Mesendoderm (in vitro differentiated cells): ENCODE measurements around the gene CD47.
A peak's percentile ranks its signal among the peaks of the same experiment; 100 is the strongest.

Experiments
- DNase-seq: peaks from one replicate; pipeline ENCODE4 v3.0.0; 2013
- H2AK5ac ChIP-seq: 2 replicates; pipeline ENCODE4 v1.6.1; 2013; ENCODE audit warnings: low read length, inconsistent platforms
- H2BK120ac ChIP-seq: 2 replicates; pipeline ENCODE4 v1.6.1; 2013; ENCODE audit warnings: low read depth, mild to moderate bottlenecking, low read length, moderate library complexity, mixed read lengths
- H2BK15ac ChIP-seq: replicated peaks from 2 replicates; pipeline ENCODE4 v1.6.1; 2013; ENCODE audit warnings: low read depth, mild to moderate bottlenecking, moderate library complexity
- H2BK5ac ChIP-seq: 2 replicates; pipeline ENCODE4 v1.6.1; 2013; ENCODE audit warnings: low read length, inconsistent platforms
- H3K18ac ChIP-seq: 2 replicates; pipeline ENCODE4 v1.6.1; 2013; ENCODE audit warnings: mild to moderate bottlenecking, low read length, mixed read lengths
- H3K23ac ChIP-seq: one replicate; pipeline ENCODE4 v1.6.1; 2013; ENCODE audit warnings: low read length
- H3K27ac ChIP-seq: 2 replicates; pipeline ENCODE4 v1.5.1; 2013; ENCODE audit warnings: low read depth, mild to moderate bottlenecking, inconsistent platforms, low read length, moderate library complexity
- H3K27me3 ChIP-seq: 2 replicates; pipeline ENCODE4 v1.6.1; 2013; ENCODE audit warnings: low read length, control low read depth, mild to moderate bottlenecking, inconsistent platforms; ENCODE audit not compliant: insufficient read depth, poor library complexity
- H3K36me3 ChIP-seq: 2 replicates; pipeline ENCODE4 v1.6.1; 2013; ENCODE audit warnings: low read length, inconsistent platforms; ENCODE audit not compliant: control insufficient read depth, insufficient read depth
- H3K4ac ChIP-seq: one replicate; pipeline ENCODE4 v1.6.1; 2013; ENCODE audit warnings: low read depth, mild to moderate bottlenecking, low read length, moderate library complexity
- H3K4me1 ChIP-seq: 2 replicates; pipeline ENCODE4 v1.6.1; 2013; ENCODE audit warnings: low read depth, low read length, inconsistent platforms; ENCODE audit not compliant: control insufficient read depth
- H3K4me2 ChIP-seq: 2 replicates; pipeline ENCODE4 v1.6.1; 2013; ENCODE audit warnings: low read length
- H3K4me3 ChIP-seq: 2 replicates; pipeline ENCODE4 v1.5.1; 2013; ENCODE audit warnings: mild to moderate bottlenecking, low read length
- H3K56ac ChIP-seq: one replicate; pipeline ENCODE4 v1.6.1; 2013; ENCODE audit warnings: low read length
- H3K79me1 ChIP-seq: 2 replicates; pipeline ENCODE4 v1.6.1; 2013; ENCODE audit warnings: low read length, inconsistent platforms
- H3K79me2 ChIP-seq: 2 replicates; pipeline ENCODE4 v1.6.1; 2013; ENCODE audit warnings: mild to moderate bottlenecking, low read length; ENCODE audit not compliant: control insufficient read depth, insufficient read depth
- H3K9ac ChIP-seq: 2 replicates; pipeline ENCODE4 v1.6.1; 2013; ENCODE audit warnings: low read length, inconsistent platforms
- H4K5ac ChIP-seq: one replicate; pipeline ENCODE4 v1.6.1; 2013; ENCODE audit warnings: low read length
- H4K8ac ChIP-seq: one replicate; pipeline ENCODE4 v1.6.1; 2013; ENCODE audit warnings: low read depth, mild to moderate bottlenecking, control low read depth, low read length, moderate library complexity
- WGBS: extraction: QIAGEN DNeasy Blood & Tissue Kit; methylation state at CpG from one replicate; pipeline ENCODE4 v1.1.7; 2013; ENCODE audit warnings: low lambda C conversion rate, missing lambda C conversion rate; ENCODE audit not compliant: insufficient coverage; ENCODE audit errors: extremely low coverage; 5-methylcytosine and 5-hydroxymethylcytosine counted together

Gene CD47

GRCh38 chr3:108103040-108103751, 12.4 kb upstream of the CD47 start:
- Histone ChIP-seq H2BK15ac (no peak overlapping the region), H3K4me1 (no peaks in the 10 kb centered on the region), H3K9ac (no peak overlapping the region), H3K4ac (no peak overlapping the region), H3K4me2 (no peak overlapping the region), H4K8ac (no peak overlapping the region), H3K23ac (no peak overlapping the region), H2BK5ac (no peak overlapping the region), H3K56ac (no peak overlapping the region), H3K27ac (no peak overlapping the region), H2AK5ac (no peak overlapping the region), H2BK120ac (no peak overlapping the region), H3K36me3 (no peaks in the 10 kb centered on the region), H3K27me3 (no peaks in the 10 kb centered on the region), H4K5ac (no peak overlapping the region), H3K79me2 (no peaks in the 10 kb centered on the region), H3K4me3 (no peak overlapping the region), H3K18ac (no peak overlapping the region), H3K79me1 (no peaks in the 10 kb centered on the region)
- peak; percentile 40 for DNase-seq
- no CpG with 5 or more reads among the region's 7 CpGs for WGBS

- Histone ChIP-seq H3K79me1 (no peaks in the 10 kb centered on the region), H2BK120ac (no peak overlapping the region)
- no CpG with 5 or more reads among the region's 8 CpGs for WGBS
These were observed 11.7 kb upstream of the CD47 start for GRCh38 chr3:108102420-108103039.

GRCh38 chr3:108100906-108101660, 10.3 kb upstream of the CD47 start:
- DNase-seq, result no peak
- no CpG with 5 or more reads among the region's 4 CpGs for WGBS
- H3K56ac ChIP-seq, result no peak overlapping the region

More at GRCh38 chr3:108102420-108103039, 11.7 kb upstream of the CD47 start:
- Histone ChIP-seq H3K4me2 (no peak overlapping the region), H3K4me3 (no peak overlapping the region), H3K4ac (no peak overlapping the region), H3K18ac (no peak overlapping the region), H4K8ac (no peak overlapping the region), H3K27ac (no peak overlapping the region), H3K56ac (no peak overlapping the region), H2AK5ac (no peak overlapping the region), H2BK5ac (no peak overlapping the region), H3K23ac (no peak overlapping the region), H3K27me3 (no peaks in the 10 kb centered on the region), H3K4me1 (no peaks in the 10 kb centered on the region), H3K79me2 (no peaks in the 10 kb centered on the region), H4K5ac (no peak overlapping the region), H3K36me3 (no peaks in the 10 kb centered on the region), H2BK15ac (no peak overlapping the region), H3K9ac (no peak overlapping the region)
- no peak for DNase-seq

GRCh38 chr3:108099679-108100428, 9.0 kb upstream of the CD47 start:
- no peak overlapping the region for H2BK15ac ChIP-seq
- H4K5ac ChIP-seq, result no peak overlapping the region
- H3K27ac ChIP-seq, result no peak overlapping the region
- H3K27me3 ChIP-seq, result no peaks in the 10 kb centered on the region
- no peak overlapping the region for H3K18ac ChIP-seq
- DNase-seq, result no peak
- no peak overlapping the region for H2BK5ac ChIP-seq
- H3K4me3 ChIP-seq, result no peak overlapping the region
- no peak overlapping the region for H3K4ac ChIP-seq
- H3K9ac ChIP-seq, result no peak overlapping the region
- H2AK5ac ChIP-seq, result no peak overlapping the region
- no peak overlapping the region for H3K56ac ChIP-seq
- no peaks in the 10 kb centered on the region for H3K36me3 ChIP-seq
- no CpG with 5 or more reads among the region's 9 CpGs for WGBS
- no peaks in the 10 kb centered on the region for H3K79me1 ChIP-seq
- no peaks in the 10 kb centered on the region for H3K79me2 ChIP-seq
- H3K4me1 ChIP-seq, result no peaks in the 10 kb centered on the region
- H2BK120ac ChIP-seq, result no peak overlapping the region
- H3K4me2 ChIP-seq, result no peak overlapping the region
- no peak overlapping the region for H3K23ac ChIP-seq
- no peak overlapping the region for H4K8ac ChIP-seq

More at GRCh38 chr3:108100906-108101660, 10.3 kb upstream of the CD47 start:
- Histone ChIP-seq H3K4me3 (no peak overlapping the region), H2BK120ac (no peak overlapping the region), H2BK5ac (no peak overlapping the region), H3K18ac (no peak overlapping the region), H3K79me1 (no peaks in the 10 kb centered on the region), H3K4me2 (no peak overlapping the region), H4K5ac (no peak overlapping the region), H4K8ac (no peak overlapping the region), H2AK5ac (no peak overlapping the region), H2BK15ac (no peak overlapping the region), H3K79me2 (no peaks in the 10 kb centered on the region), H3K23ac (no peak overlapping the region), H3K9ac (no peak overlapping the region), H3K4ac (no peak overlapping the region), H3K27ac (no peak overlapping the region), H3K4me1 (no peaks in the 10 kb centered on the region), H3K36me3 (no peaks in the 10 kb centered on the region), H3K27me3 (no peaks in the 10 kb centered on the region)

GRCh38 chr3:108099244-108099643, 8.4 kb upstream of the CD47 start:
- Histone ChIP-seq H3K27ac (no peak overlapping the region), H4K5ac (no peak overlapping the region)
- no peak for DNase-seq

More at GRCh38 chr3:108099244-108099643, 8.4 kb upstream of the CD47 start:
- Histone ChIP-seq H2BK120ac (no peak overlapping the region), H3K4me2 (no peak overlapping the region), H2BK15ac (no peak overlapping the region), H2AK5ac (no peak overlapping the region), H3K23ac (no peak overlapping the region), H3K4ac (no peak overlapping the region), H3K18ac (no peak overlapping the region), H2BK5ac (no peak overlapping the region), H3K79me1 (no peaks in the 10 kb centered on the region), H3K79me2 (no peaks in the 10 kb centered on the region), H3K4me1 (no peaks in the 10 kb centered on the region), H3K9ac (no peak overlapping the region), H3K36me3 (no peaks in the 10 kb centered on the region), H3K56ac (no peak overlapping the region), H3K27me3 (no peaks in the 10 kb centered on the region), H3K4me3 (no peak overlapping the region), H4K8ac (no peak overlapping the region)
- no CpG with 5 or more reads among the region's 3 CpGs for WGBS
